Measurements from ENCODE around the gene GALNT11.
"Not testable (repeated sequence)": the region's sequence is repeated elsewhere in the genome, so short reads cannot be mapped to it uniquely, and the experiment has no call there.

The GALNT11 gene

GRCh38 chr7:152030059-152030458 lies 4.6 kb downstream of the GALNT11 start:
- peak; percentile 7 for DNase-seq

DNA sequence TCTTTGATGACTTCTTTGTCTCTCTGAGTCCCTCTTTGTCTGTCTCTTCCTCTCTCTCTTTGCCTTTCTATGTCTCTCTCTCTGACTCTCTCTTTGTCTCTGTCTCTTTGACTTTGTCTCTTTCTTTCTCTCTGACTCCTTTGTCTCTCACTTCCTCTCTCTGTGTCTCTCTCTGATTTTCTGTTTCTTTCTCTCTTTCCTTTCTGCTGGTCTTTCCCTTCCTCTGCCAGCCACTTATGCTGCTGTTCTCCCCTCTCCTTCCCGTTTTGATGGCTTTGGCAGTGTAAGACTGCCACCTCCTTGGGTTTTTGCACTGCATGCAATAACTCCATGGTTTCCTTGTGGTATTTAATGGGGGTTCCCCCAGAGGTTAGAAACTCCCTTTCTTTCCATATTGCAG lies 5.2 kb downstream of the GALNT11 start:
- DNase-seq = not testable (repeated sequence)

DNA sequence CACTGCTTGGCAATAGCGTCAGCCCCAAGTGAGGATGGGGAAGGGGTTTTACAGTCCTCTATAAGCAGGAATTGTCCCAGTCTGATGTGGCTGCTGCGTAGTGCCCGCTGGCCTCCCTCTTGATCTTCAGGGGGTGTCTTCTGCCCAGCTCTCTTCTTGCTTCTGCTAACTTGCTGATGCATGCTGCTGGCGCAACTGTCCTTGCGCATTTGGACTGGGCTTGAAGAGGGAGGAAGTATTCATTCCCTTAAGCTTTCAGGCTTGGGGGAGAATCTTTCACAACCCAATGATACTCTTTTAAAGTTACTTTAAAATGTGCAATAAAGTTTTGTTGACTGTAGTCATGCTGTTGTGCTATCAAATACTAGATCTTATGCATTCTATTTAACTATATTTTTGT lies 10.3 kb downstream of the GALNT11 start:
- DNase-seq = no peak

- DNase-seq = not testable (repeated sequence)
These were observed 12.9 kb downstream of the GALNT11 start for GRCh38 chr7:152038410-152038809.

DNA sequence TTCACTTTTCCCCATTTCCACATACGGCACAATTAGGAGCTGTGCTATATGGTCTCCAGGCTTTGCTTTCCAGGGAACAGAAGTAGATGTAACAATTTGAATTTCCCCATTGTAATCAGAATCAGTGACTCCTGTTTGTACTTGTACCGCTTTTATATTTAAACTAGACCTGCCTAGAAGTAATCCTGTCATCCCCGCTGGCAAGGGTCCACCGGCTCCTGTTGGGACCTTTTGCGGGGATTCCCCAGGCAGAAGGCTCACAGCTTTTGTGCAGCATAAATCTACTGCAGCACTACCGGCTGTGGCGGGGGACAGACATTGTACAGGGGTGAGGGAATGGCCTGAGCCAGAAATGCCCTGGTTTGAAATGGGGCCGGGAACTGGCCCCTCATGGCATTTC lies 17.6 kb downstream of the GALNT11 start:
- not testable (repeated sequence) for DNase-seq

- DNase-seq = not testable (repeated sequence)
These were observed 19.4 kb downstream of the GALNT11 start for GRCh38 chr7:152044909-152045308.

DNA sequence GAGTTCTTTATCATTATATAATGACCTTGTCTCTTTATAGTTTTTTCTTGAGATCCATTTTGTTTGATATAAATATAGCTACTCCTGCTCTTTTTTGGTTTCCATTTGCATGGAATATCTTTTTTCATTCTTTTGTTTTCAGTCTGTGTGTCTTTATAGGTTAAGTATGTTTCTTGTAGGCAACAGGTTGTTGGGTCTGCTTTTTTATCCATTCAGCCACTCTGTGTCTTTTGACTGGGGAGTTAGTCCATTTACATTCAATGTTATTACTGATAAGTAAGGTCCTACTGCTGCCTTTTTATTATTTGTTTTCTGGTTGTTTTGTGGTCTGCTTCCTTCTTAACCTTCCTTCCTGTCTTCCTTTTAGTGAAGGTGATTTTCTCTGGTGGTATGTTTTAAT lies 21.1 kb downstream of the GALNT11 start:
- DNase-seq = no peak

- DNase-seq = no peak
These were observed 22.6 kb downstream of the GALNT11 start for GRCh38 chr7:152048051-152048450.

DNA sequence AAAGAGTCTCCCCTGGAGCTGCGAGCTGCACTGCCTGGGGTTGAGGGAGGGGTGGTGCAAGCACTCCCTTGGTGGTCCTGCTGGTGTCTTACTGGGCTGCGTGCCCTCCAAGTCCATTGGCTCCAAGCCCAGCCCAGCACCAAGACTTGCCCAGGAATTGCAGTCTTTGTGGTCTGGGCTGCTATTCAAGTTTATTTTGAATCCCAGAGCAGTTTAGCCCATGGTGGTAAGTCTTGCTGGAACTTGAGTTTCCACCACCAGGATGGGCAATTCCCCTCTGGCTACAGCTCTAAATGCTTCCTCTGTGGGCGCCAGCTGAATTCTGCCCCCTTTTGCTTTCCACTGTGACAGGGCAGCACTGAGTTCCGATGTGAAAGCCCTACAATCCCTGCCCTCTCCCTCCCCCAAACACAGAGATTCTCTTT lies 25.1 kb downstream of the GALNT11 start:
- DNase-seq = no peak

- DNase-seq = no peak
These were observed 26.5 kb downstream of the GALNT11 start for GRCh38 chr7:152051968-152052367.

- DNase-seq = no peak
These were observed 27.3 kb downstream of the GALNT11 start for GRCh38 chr7:152052771-152053170.

DNA sequence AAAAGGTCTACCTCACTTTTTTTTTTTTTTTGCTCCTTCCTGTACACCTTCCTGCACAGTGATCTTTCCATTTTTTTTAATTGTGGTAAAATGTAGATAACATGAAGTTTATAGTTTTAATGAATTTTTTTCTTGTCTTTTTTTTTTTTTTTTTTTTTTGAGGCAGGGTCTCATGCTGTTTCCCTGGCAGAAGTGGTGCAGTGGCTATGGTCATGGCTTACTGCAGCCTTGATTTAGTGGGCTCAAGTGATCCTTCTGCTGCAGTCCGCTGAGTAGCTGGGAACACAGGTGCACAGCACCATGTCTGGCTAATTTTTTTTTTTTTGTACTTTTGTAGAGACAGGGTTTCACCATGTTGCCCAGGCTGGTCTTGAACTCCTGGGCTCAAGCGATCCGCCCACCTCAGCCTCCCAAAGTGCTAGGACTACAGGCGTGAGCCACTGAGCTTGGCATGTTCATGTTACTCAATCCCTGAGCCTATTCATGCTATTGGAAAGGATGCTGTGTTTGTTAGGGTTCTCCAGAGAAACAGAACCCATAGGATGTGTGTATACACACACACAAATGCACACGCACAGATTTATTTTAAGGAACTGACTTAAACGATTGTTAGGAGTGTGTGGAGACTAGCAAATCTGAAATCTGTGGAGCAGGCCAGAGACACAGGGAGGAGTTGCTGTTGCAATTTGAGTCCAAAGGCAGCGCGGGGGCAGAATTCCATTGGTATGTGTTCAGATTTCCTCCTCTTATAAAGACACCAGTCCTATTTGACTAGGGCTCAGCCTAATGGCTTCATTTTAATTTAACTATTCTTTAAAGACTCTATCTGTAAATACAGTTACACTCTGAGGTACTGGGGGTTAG lies 29.1 kb downstream of the GALNT11 start:
- DNase-seq = no peak

DNA sequence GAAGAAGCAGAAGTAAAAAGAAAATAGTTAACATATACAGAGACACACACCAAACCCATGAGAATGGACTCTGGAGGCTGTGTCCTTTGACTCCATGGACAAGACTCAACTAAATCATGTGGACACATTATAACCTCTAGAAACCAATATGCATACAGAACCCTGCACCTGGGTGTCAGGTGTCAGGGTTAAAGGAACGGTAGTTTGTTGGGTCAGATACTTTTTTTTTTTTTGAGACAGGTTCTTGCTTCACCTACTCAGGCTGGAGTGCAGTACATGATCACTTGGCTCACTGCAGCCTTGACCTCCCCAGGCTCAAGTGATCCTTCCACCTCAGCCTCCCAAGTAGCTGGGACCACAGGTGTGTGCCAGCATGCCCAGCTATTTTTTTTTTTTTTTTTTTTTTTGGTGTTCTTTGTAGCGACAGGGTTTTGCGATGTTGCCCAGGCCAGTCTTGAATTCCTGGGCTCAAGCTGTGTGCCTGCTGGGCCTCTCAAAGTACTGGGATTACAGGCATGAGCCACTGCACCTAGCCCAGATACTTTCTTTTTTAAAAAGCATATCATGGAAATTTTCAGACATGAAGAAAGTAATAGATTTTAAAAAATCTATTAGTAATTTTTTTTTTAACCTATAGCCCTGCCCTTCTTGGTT lies 31.3 kb downstream of the GALNT11 start:
- no peak for DNase-seq

DNA sequence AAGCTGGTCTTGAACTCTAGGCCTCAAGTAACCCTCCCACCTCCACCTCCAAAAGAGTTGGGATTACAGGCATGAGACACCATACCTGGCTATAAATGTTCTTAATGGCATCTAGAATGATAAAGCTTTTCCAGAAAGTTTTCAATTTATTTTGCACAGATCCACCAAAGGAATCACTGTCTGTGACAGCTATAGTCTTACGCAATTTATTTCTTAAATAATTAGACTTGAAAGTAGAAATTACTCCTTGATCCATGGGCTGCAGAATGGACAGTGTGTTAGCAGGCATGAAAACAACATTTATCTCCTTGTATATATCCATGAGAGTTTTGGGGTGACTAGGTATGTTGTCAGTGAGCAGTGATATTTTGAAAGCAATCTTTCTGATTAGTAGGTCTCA lies 33.8 kb downstream of the GALNT11 start:
- no peak for DNase-seq

DNA sequence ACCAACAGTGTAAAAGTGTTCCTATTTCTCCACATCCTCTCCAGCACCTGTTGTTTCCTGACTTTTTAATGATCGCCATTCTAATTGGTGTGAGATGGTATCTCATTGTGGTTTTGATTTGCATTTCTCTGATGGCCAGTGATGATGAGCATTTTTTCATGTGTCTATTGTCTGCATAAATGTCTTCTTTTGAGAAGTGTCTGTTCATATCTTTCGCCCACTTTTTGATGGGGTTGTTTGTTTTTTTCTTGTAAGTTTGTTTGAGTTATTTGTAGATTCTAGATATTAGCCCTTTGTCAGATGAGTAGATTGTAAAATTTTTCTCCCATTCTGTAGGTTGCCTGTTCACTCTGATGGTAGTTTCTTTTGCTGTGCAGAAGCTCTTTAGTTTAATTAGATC lies 35.6 kb downstream of the GALNT11 start:
- DNase-seq = not testable (repeated sequence)

- DNase-seq = not testable (repeated sequence)
These were observed 37.7 kb downstream of the GALNT11 start for GRCh38 chr7:152063192-152063591.

DNA sequence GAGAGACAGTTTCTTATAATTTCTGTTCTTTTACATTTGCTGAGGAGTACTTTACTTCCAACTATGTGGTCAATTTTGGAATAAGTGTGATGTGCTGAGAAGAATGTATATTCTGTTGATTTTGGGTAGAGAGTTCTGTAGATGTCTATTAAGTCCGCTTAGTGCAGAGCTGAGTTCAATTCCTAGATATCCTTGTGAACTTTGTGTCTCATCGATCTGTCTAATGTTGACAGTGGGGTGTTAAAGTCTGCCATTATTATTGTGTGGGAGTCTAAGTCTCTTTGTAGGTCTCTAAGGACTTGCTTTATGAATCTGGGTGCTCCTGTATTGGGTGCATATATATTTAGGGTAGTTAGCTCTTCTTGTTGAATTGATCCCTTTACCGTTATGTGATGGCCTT lies 38.3 kb downstream of the GALNT11 start:
- not testable (repeated sequence) for DNase-seq

GRCh38 chr7:152065800-152066344 lies 40.4 kb downstream of the GALNT11 start:
- not testable (repeated sequence) for DNase-seq

- no peak for DNase-seq
These were observed 46.9 kb downstream of the GALNT11 start for GRCh38 chr7:152072421-152072820.

DNA sequence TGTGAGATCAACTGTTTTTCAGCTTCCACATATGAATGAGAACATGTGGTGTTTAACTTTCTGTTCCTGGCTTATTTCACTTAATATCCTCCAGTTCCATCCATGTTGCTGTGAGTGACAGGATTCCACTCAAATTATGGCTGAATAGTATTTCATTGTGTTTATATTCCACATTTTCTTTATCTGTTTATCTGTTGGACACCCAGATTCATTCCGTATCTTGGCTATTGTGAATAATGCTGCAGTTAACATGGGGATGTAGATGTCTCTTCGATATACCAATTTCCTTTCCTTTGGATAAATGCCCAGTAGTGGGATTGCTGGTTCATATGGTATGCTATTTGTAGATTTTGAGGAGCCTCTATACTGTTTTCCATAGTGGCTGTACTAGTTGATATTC lies 47.9 kb downstream of the GALNT11 start:
- no peak for DNase-seq

- no peak for DNase-seq
These were observed 49.2 kb downstream of the GALNT11 start for GRCh38 chr7:152074673-152075072.

GRCh38 chr7:152075379-152075778 lies 49.9 kb downstream of the GALNT11 start:
- DNase-seq = not testable (repeated sequence)

- DNase-seq = no peak
These were observed 50.9 kb downstream of the GALNT11 start for GRCh38 chr7:152076324-152076821.

Data from NCI-H345 (cell line).